Neutrophil (primary cell): ENCODE data around the gene LRRC72.

Experiments used
- H3K27ac ChIP-seq: fragments of 200-600 bp; sonication (generic); 2 replicates; pipeline ENCODE4 v1.5.1; 2016; ENCODE audit warnings: mild to moderate bottlenecking, moderate library complexity
- H3K27me3 ChIP-seq: fragments of 200-600 bp; sonication (generic); 2 replicates; pipeline ENCODE4 v1.6.0; 2016; ENCODE audit warnings: mild to moderate bottlenecking
- H3K36me3 ChIP-seq: fragments of 200-600 bp; sonication (generic); 2 replicates; pipeline ENCODE4 v1.5.1; 2017
- H3K4me1 ChIP-seq, 2 experiments: fragments of 200-600 bp in 1 of 2; sonication (generic) in 1 of 2; 1 replicate in 1 of 2; 2 replicates in 1 of 2; pipeline versions ENCODE4 v1.5.1 to v1.6.1; 2013 to 2016; ENCODE audit warnings: low read depth in 1 of 2, low read length in 1 of 2, mild to moderate bottlenecking in 1 of 2, moderate library complexity in 1 of 2; ENCODE audit not compliant: control insufficient read depth in 1 of 2, insufficient read depth in 1 of 2
- H3K4me3 ChIP-seq, 2 experiments: fragments of 200-600 bp in 1 of 2; sonication (generic) in 1 of 2; 1 replicate in 1 of 2; 2 replicates in 1 of 2; pipeline ENCODE4 v1.5.1; 2013 to 2016; ENCODE audit warnings: low read depth in 1 of 2, low read length in 1 of 2, mild to moderate bottlenecking in 1 of 2, moderate library complexity in 1 of 2
- H3K9me3 ChIP-seq: fragments of 200-600 bp; sonication (generic); 2 replicates; pipeline ENCODE4 v1.5.1; 2016
- TF ChIP-seq, protein P1 (sequence below): fragments of 200-600 bp; sonication (generic); IDR thresholded peaks from 2 replicates; pipeline ENCODE4 v1.5.1; 2016; ENCODE audit warnings: antibody characterized with exemption

LRRC72 gene

GRCh38 chr7:16609842-16610450 is 83.3 kb downstream of the LRRC72 start:
- H3K4me3 ChIP-seq: no peak overlapping the region
- peaks cover 22 to 37% of the 10 kb centered on the region in 2 experiments for H3K4me1 ChIP-seq
- peaks cover 13% of the 10 kb centered on the region for H3K36me3 ChIP-seq
- TF ChIP-seq, protein P1, sequence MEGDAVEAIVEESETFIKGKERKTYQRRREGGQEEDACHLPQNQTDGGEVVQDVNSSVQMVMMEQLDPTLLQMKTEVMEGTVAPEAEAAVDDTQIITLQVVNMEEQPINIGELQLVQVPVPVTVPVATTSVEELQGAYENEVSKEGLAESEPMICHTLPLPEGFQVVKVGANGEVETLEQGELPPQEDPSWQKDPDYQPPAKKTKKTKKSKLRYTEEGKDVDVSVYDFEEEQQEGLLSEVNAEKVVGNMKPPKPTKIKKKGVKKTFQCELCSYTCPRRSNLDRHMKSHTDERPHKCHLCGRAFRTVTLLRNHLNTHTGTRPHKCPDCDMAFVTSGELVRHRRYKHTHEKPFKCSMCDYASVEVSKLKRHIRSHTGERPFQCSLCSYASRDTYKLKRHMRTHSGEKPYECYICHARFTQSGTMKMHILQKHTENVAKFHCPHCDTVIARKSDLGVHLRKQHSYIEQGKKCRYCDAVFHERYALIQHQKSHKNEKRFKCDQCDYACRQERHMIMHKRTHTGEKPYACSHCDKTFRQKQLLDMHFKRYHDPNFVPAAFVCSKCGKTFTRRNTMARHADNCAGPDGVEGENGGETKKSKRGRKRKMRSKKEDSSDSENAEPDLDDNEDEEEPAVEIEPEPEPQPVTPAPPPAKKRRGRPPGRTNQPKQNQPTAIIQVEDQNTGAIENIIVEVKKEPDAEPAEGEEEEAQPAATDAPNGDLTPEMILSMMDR: no peak
- H3K9me3 ChIP-seq: no peaks in the 10 kb centered on the region
- H3K27me3 ChIP-seq: no peaks in the 10 kb centered on the region
- no peak overlapping the region for H3K27ac ChIP-seq

DNA sequence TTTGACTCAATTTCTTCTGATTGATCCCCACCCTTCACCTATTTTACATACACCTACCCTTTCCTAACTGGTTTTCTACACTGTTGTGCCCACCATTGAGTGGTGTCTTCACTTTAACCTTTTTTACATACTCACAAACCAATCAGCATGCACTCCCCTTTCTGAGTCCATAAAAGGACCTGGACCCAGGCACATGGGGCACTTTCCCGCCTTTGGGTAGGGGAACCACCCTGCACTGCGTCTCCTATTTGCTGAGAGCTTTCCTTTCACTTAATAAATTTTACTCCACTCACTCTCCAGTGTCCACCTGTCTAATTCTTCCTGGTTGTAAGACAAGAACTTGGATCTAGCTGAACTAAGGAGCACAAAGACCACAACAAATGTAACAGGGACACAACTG is 85.1 kb downstream of the LRRC72 start:
- Histone ChIP-seq H3K27me3 (no peaks in the 10 kb centered on the region), H3K27ac (no peak overlapping the region), H3K9me3 (no peaks in the 10 kb centered on the region), H3K4me1 (peaks cover 22 to 37% of the 10 kb centered on the region in 2 experiments), H3K4me3 (no peak overlapping the region), H3K36me3 (peaks cover 9% of the 10 kb centered on the region)
- TF ChIP-seq, protein P1: no peak

GRCh38 chr7:16615228-16615627 is 88.6 kb downstream of the LRRC72 start:
- no peak overlapping the region for H3K27ac ChIP-seq
- H3K4me3 ChIP-seq: no peak overlapping the region
- TF ChIP-seq, protein P1: no peak
- no peaks in the 10 kb centered on the region for H3K27me3 ChIP-seq
- H3K36me3 ChIP-seq: peaks cover 5% of the 10 kb centered on the region
- peaks cover 8 to 22% of the 10 kb centered on the region in 2 experiments for H3K4me1 ChIP-seq
- no peaks in the 10 kb centered on the region for H3K9me3 ChIP-seq

GRCh38 chr7:16616122-16616521 is 89.5 kb downstream of the LRRC72 start:
- H3K9me3 ChIP-seq: no peaks in the 10 kb centered on the region
- no peak overlapping the region for H3K27ac ChIP-seq
- no peak overlapping the region for H3K4me3 ChIP-seq
- TF ChIP-seq, protein P1: no peak
- peaks cover 5% of the 10 kb centered on the region for H3K36me3 ChIP-seq
- peaks cover 8 to 22% of the 10 kb centered on the region in 2 experiments for H3K4me1 ChIP-seq
- no peaks in the 10 kb centered on the region for H3K27me3 ChIP-seq

- H3K36me3 ChIP-seq: peaks cover 5% of the 10 kb centered on the region
- no peaks in the 10 kb centered on the region for H3K9me3 ChIP-seq
- TF ChIP-seq, protein P1: no peak
- peaks cover 8 to 22% of the 10 kb centered on the region in 2 experiments for H3K4me1 ChIP-seq
- no peak overlapping the region for H3K4me3 ChIP-seq
- H3K27ac ChIP-seq: no peak overlapping the region
- no peaks in the 10 kb centered on the region for H3K27me3 ChIP-seq
These were observed 89.9 kb downstream of the LRRC72 start for GRCh38 chr7:16616542-16616941.
